HG02763 (cell line): Measurements from ENCODE around the gene ZNF335.
"Not testable (repeated sequence)": the region's sequence is repeated elsewhere in the genome, so short reads cannot be mapped to it uniquely, and the experiment has no call there.

Source experiments
- ATAC-seq: cut with Tn5 transposase; IDR thresholded peaks from one replicate; pipeline ENCODE4 v1.9.1; 2021; ENCODE audit warnings: mild to moderate bottlenecking, moderate library complexity; ENCODE audit not compliant: unreplicated experiment

ZNF335 gene

DNA sequence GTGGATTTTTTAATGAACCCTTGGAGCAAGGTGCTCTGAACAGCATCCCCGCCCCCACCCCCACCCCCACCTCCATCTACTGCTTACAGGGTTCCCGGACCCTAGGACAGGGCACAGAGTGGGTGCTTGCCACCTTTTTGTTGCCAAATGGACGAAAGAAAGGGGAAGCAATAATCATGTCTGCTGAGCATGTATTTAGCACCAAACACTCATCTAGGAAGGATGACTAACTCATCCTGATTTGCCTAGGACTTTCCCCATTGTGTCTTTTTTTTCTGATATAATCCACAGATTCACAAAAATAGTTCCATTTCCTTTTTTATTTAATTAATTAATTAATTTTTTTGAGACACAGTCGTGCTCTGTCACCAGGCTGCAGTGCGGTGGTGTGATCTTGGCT lies 58.9 kb downstream of the ZNF335 start:
- no peak for ATAC-seq

DNA sequence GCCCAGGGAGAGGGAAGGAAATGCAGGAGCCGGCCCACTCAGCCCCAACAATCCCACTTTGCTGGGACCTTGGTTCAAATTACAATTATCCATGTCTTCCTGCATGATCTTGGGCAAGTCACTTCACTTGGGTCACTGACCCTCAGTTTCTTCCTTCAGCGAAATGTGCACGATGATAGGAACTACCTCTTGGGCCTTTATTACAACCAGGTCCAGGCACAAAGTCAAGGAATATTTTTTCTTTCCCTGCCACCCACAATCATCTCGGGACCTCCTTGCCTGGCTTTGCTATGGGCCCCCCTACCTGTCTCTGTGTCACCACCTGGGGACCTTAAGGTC lies 59.7 kb downstream of the ZNF335 start:
- ATAC-seq: no peak

GRCh38 chr20:45911486-45912343 lies 60.3 kb downstream of the ZNF335 start, which contains the start of gene PLTP:
TSS of gene PLTP (minus strand) at chr20:45912155. CDS start at chr20:45911452, 703 bp downstream.
- ATAC-seq: no peak

DNA sequence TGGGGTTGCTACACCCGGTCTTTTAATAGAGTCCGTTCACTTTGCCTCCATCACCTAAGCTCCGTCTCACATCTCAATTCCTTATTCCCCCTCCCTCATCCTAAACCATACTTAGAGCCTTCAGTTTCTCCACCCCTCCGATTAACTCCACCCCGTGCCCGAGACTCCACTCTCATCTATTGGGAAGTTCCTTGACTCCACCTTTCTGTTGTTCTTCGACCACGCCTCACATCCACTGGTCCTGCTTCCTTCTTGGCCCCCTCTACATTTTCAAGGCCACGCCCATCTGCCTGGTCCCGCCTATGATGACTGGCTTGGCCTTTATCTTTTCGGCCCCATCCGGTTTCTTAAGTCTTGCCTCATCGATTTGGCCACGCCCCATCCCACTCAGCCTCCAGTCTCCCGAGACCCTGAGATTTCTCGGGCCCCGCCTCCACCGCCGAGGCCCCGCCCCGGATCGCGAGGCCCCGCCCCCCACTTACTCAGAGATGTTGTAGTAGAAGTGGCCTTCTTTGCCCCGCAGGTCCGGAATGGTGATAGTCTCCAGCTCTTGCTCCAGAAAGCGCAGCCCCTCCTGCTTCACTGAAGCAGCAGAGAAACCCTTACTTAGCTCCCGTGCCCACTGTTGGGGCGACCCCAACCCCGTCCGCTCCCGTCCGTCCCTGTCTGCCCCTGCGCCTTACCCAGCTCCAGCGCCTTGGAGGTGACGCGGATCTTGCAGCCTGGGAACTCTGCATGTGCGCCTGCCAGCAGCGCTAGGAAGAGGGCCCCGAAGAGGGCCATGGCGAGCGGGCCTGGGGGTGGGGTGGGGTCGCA lies 61.1 kb downstream of the ZNF335 start:
- ATAC-seq: peak; percentile 84

DNA sequence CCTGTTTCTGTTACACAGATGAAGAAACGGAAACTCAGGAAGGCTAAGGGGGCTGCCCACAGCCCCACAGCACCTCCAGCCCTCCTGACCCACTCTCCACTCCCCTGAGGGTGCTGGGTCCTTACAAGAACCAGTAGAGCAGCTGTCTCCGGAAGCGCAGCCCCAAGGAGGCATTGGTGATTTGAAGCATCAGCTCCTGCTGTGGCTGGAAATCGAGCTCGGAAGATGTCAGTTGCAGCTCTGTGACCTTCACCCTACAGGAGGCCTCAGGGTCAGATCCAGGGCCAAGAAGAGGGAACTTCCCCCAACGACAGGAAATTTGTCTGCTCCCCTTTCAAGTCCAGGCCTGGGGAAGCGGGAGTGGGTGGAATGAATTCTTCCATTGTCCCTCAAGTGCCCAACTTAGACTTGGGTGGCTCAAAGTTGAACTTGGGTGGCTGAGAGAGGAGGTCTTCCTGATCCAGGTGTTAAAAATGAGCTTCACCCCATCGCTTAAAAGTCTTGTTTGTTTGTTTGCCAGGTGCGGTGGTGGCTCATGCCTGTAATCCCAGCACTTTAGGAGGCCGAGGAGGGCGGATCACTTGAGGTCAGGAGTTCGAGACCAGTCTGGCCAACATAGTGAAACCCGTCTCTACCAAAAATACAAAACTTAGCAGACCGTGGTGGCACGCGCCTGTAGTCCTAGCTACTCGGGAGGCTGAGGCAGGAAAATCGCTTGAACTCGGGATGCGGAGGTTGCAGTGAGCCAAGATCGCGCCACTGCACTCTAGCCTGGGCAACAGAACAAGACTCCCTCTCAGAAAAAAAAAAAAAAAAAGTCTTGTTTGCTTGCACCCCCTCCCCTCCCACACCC lies 62.0 kb downstream of the ZNF335 start:
- no peak for ATAC-seq

DNA sequence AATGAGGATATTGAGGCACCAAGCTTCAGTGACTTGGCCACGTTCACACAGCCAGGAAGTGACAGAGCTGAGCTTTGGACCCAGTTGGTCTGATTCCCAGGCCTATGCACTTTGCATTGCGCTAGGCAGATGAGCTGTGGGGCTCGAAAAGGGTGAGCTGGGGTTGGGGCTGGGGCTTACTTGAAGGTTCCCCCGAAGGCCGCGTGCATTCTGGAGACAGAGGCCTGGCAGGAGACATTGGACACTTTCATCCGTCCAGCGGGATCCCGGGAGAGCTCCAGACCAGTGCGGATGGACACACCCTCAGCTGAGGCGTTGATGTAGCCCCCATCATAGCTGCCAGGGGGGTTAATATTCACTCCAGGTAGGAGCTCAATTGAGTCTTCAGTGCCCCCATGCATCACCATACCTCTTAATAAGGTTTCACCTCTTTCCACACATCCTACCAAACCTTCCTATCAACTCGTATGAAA lies 62.6 kb downstream of the ZNF335 start:
- ATAC-seq: no peak

- no peak for ATAC-seq
Observed at GRCh38 chr20:45908084-45908483, 63.9 kb downstream of the ZNF335 start.

- ATAC-seq: no peak
Observed at GRCh38 chr20:45907219-45907948, 64.6 kb downstream of the ZNF335 start.

DNA sequence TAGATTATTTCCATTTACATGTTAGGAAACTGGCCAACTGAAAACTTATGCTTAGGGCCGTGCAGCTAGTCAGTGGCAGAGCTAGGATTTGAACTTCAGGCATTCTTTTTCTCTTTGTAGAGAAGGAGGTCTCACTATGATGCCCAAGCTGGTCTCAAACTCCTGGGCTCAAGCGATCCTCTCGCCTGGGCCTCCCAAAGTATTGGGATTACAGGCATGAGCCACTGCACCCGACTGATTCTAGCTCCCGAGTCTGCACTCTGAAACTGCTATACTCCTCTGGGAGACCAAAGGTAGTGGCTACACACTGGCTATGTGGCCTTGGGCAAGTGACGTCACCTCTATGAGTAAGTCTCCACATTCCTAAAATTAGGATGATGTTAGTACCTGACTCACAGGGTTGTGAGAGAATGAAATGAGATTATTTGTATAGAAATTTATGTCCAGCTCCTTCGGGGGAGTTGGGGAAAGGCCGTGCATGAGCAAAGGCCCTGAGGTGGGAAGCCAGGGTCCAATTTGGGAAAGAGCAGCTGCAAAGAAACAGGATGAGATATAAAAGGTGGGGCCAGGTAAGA lies 66.4 kb downstream of the ZNF335 start:
- no peak for ATAC-seq

GRCh38 chr20:45904583-45905504 lies 67.2 kb downstream of the ZNF335 start:
- no peak for ATAC-seq

GRCh38 chr20:45902199-45902701 lies 69.8 kb downstream of the ZNF335 start:
- ATAC-seq: no peak

- not testable (repeated sequence) for ATAC-seq
Observed at GRCh38 chr20:45901332-45901731, 70.7 kb downstream of the ZNF335 start.

DNA sequence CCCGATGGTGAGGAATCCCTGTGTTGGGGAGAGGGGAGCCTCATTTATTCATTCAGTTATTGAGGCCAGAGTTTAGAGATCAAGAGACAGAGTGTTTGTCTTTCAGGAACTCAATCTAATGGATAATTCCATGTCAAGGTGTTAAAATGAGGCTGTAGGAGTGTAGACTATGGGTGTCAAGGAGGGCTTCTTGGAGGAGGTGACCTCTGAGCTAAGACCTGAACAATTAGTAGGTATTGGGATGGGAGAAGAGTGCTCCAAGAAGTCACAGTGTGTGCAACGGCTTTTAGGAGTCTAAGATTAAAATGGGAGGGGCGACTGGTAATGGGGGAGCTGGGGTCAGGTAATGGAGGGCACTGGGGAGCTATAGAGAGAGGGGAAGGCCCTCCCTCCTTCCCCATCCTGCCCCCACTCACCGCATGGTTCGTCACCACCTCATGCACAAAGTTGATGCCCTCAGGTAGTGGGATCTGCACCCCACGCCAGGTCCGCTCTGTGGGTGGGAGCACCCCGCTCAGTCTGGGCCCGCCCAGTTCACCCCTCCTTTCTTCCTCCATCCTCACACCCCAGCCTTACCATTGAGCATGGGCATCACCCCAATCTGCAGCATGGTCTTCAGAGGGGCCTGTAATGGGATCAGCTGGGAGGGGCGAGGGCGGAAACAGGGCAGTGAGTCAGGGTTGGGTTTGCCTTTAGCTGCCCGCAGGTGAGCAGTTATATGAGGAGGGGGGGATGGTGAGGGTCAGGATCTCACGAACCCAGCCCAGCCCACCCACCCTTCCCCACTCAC lies 72.8 kb downstream of the ZNF335 start:
- no peak for ATAC-seq
